ENCODE results near the gene DOP1A. TPM values are rescaled to one million over a fixed set of nuclear protein-coding genes. Genes with fewer than 3 reads are reported as not detected.

Gene DOP1A
- total and polyA plus RNA-seq, 2 of the 13 experiments (the other 11 are each of a cell fraction or from before 2014, with no cell fraction given) = 5.2 to 16.7 TPM

DNA sequence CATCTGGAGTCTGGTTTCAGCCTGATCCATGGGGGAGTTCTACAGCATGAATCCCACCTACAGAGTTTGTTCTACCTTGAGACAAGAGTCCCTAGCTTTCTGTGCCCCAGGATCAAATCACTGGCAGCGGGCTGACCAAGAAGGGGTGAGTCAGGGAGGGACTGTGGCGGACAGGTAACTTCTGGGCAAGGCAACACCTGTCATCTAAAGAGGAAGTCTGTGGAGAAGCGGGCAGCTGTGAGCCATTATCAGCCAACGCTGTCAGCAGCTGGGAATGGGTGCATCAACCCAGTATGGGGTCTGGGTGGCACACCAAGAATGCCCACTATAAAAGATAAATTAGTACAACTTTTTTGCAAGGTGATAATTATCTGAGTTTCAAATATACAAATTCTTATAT, 47.7 kb upstream of the DOP1A start:
- BruUV-seq (replicated peaks) = no TSS peak
- no peak for FAIRE-seq
- Histone ChIP-seq H3K9me3 (ENCODE audit: low read length) (no peaks in the 10 kb centered on the region), H3K27ac (ENCODE audit: extremely low read length, insufficient read depth, low read length) (no peak overlapping the region), H3K9ac (ENCODE audit: insufficient read depth, low read depth, low read length) (no peak overlapping the region), H3K79me2 (ENCODE audit: insufficient read depth, low read length) (no peaks in the 10 kb centered on the region), H3K36me3 (replicated peaks in 1 of 2; ENCODE audit: control insufficient read depth in 1 of 2, insufficient read depth in 2 of 2, low read length in 2 of 2) (peaks cover 0 to 8% of the 10 kb centered on the region in 2 experiments; a peak in 3 of 5 replicates), H3K4me1 (ENCODE audit: insufficient read depth, low read length) (no peaks in the 10 kb centered on the region), H3K27me3 (ENCODE audit: control insufficient read depth in 1 of 2, insufficient read depth in 2 of 2, low read length in 2 of 2) (no peaks in the 10 kb centered on the region), H4K20me1 (ENCODE audit: insufficient read depth, low read length) (no peaks in the 10 kb centered on the region), H2AFZ (ENCODE audit: low read length) (no peak overlapping the region), H3K4me3 (replicated peaks in 1 of 3; ENCODE audit: insufficient read depth in 1 of 3, low read depth in 2 of 3, low read length in 3 of 3) (no peak overlapping the region), H3K4me2 (ENCODE audit: low read depth, low read length) (no peak overlapping the region)
- in situ Hi-C loops (cut with HindIII; ENCODE audit: extremely low pct_ligation_motif_present, low pct_unique_long_range_greater_than_20kb) (no loop called here), intact Hi-C loops (cut with micrococcal nuclease; ENCODE audit: unreplicated experiment) (no loop called here)
- no peak for ATAC-seq
- ChIA-PET POLR2A (no interaction called here), CTCF (ENCODE audit: low intra/inter-chr PET ratio, low total read pairs) (no interaction called here)
- no peak for TF ChIP-seq ZNF382 (CRISPR knock-in tag; IDR thresholded peaks at IDR 0.05; ENCODE audit: borderline replicate concordance)
- TF ChIP-seq, protein P1, sequence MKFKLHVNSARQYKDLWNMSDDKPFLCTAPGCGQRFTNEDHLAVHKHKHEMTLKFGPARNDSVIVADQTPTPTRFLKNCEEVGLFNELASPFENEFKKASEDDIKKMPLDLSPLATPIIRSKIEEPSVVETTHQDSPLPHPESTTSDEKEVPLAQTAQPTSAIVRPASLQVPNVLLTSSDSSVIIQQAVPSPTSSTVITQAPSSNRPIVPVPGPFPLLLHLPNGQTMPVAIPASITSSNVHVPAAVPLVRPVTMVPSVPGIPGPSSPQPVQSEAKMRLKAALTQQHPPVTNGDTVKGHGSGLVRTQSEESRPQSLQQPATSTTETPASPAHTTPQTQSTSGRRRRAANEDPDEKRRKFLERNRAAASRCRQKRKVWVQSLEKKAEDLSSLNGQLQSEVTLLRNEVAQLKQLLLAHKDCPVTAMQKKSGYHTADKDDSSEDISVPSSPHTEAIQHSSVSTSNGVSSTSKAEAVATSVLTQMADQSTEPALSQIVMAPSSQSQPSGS (CRISPR knock-in tag; IDR thresholded peaks at IDR 0.05) = no peak
- TF ChIP-seq RBAK (CRISPR knock-in tag; IDR thresholded peaks at IDR 0.05) = no peak
- TF ChIP-seq ARHGAP35 (CRISPR knock-in tag; IDR thresholded peaks at IDR 0.05; ENCODE audit: borderline replicate concordance) = no peak
- TF ChIP-seq SP2 (CRISPR knock-in tag; IDR thresholded peaks at IDR 0.05) = no peak
- no peak for TF ChIP-seq ZNF841 (CRISPR knock-in tag; IDR thresholded peaks at IDR 0.05; ENCODE audit: borderline replicate concordance)
- TF ChIP-seq, protein P2, sequence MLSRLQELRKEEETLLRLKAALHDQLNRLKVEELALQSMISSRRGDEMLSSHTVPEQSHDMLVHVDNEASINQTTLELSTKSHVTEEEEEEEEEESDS (CRISPR knock-in tag; IDR thresholded peaks at IDR 0.05; ENCODE audit: borderline replicate concordance) = no peak
- 98% methylated on average over 4 of the region's 4 CpGs for WGBS (ENCODE audit: low lambda C conversion rate)
- DNase-seq (ENCODE audit: low spot score) = no peak

DNA sequence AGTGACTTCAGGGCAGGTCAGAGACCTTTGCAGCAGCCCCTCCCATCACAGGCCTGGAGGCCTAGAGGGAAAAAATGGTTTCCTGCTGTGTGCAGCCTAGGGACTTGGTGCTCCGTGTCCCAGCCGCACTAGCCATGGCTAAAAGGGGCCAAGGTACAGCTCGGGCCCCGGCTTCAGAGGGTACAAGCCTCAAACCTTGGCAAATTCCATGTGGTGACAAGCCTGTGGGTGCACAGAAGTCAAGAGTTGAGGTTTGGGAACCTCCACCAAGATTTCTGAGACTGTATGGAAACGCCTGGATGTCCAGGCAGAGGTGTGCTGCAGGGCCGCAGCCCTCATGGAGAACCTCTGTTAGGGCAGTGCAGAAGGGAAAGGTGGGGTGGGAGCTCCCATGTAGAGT, 35.8 kb upstream of the DOP1A start:
- FAIRE-seq (no peak), DNase-seq (ENCODE audit: low spot score) (no peak), ATAC-seq (no peak)
- Histone ChIP-seq H3K4me3 (replicated peaks in 1 of 3; ENCODE audit: insufficient read depth in 1 of 3, low read depth in 2 of 3, low read length in 3 of 3) (no peak overlapping the region), H3K9ac (ENCODE audit: insufficient read depth, low read depth, low read length) (no peak overlapping the region), H2AFZ (ENCODE audit: low read length) (no peak overlapping the region), H3K79me2 (ENCODE audit: insufficient read depth, low read length) (no peaks in the 10 kb centered on the region), H3K4me1 (ENCODE audit: insufficient read depth, low read length) (no peaks in the 10 kb centered on the region), H4K20me1 (ENCODE audit: insufficient read depth, low read length) (no peaks in the 10 kb centered on the region), H3K9me3 (ENCODE audit: low read length) (peaks cover 20% of the 10 kb centered on the region), H3K27me3 (ENCODE audit: control insufficient read depth in 1 of 2, insufficient read depth in 2 of 2, low read length in 2 of 2) (no peaks in the 10 kb centered on the region), H3K36me3 (replicated peaks in 1 of 2; ENCODE audit: control insufficient read depth in 1 of 2, insufficient read depth in 2 of 2, low read length in 2 of 2) (peaks cover 5 to 11% of the 10 kb centered on the region in 2 experiments; a peak in 4 of 5 replicates), H3K4me2 (ENCODE audit: low read depth, low read length) (no peak overlapping the region), H3K27ac (ENCODE audit: extremely low read length, insufficient read depth, low read length) (no peak overlapping the region)
- in situ Hi-C loops (cut with HindIII; ENCODE audit: extremely low pct_ligation_motif_present, low pct_unique_long_range_greater_than_20kb) = no loop called here
- 100% methylated on average over 2 of the region's 6 CpGs for WGBS (ENCODE audit: low lambda C conversion rate)
- intact Hi-C loops (cut with micrococcal nuclease; ENCODE audit: unreplicated experiment) = no loop called here
- POLR2A ChIA-PET = no interaction called here
- BruUV-seq (replicated peaks) = no TSS peak
- CTCF ChIA-PET (ENCODE audit: low intra/inter-chr PET ratio, low total read pairs) = no interaction called here
- TF ChIP-seq, protein P3, sequence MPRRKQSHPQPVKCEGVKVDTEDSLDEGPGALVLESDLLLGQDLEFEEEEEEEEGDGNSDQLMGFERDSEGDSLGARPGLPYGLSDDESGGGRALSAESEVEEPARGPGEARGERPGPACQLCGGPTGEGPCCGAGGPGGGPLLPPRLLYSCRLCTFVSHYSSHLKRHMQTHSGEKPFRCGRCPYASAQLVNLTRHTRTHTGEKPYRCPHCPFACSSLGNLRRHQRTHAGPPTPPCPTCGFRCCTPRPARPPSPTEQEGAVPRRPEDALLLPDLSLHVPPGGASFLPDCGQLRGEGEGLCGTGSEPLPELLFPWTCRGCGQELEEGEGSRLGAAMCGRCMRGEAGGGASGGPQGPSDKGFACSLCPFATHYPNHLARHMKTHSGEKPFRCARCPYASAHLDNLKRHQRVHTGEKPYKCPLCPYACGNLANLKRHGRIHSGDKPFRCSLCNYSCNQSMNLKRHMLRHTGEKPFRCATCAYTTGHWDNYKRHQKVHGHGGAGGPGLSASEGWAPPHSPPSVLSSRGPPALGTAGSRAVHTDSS (CRISPR knock-in tag; conservative IDR thresholded peaks at IDR 0.05) = no peak
- TF ChIP-seq, protein P4, sequence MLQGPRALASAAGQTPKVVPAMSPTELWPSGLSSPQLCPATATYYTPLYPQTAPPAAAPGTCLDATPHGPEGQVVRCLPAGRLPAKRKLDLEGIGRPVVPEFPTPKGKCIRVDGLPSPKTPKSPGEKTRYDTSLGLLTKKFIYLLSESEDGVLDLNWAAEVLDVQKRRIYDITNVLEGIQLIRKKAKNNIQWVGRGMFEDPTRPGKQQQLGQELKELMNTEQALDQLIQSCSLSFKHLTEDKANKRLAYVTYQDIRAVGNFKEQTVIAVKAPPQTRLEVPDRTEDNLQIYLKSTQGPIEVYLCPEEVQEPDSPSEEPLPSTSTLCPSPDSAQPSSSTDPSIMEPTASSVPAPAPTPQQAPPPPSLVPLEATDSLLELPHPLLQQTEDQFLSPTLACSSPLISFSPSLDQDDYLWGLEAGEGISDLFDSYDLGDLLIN (CRISPR knock-in tag; IDR thresholded peaks at IDR 0.05; ENCODE audit: borderline replicate concordance) = no peak
- TF ChIP-seq NFE2L2 (IDR thresholded peaks at IDR 0.05; ENCODE audit: low read length) (no peak), PPARG (CRISPR knock-in tag; conservative IDR thresholded peaks at IDR 0.05) (no peak), ARID2 (CRISPR knock-in tag; IDR thresholded peaks at IDR 0.05; ENCODE audit: borderline replicate concordance) (no peak), ZNF747 (CRISPR knock-in tag; IDR thresholded peaks at IDR 0.05; ENCODE audit: borderline replicate concordance) (no peak)
- TF ChIP-seq, protein P5, sequence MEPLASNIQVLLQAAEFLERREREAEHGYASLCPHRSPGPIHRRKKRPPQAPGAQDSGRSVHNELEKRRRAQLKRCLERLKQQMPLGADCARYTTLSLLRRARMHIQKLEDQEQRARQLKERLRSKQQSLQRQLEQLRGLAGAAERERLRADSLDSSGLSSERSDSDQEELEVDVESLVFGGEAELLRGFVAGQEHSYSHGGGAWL (CRISPR knock-in tag; IDR thresholded peaks at IDR 0.05) = no peak
